ENCODE measurements around the gene ADAM19.

GRCh38 chr5:157593052-157593757 is 17.6 kb upstream of the ADAM19 start:
- TF ChIP-seq CTCF (IDR thresholded peaks at IDR 0.05; ENCODE audit: borderline replicate concordance, extremely low read depth, low read length, poor library complexity, severe bottlenecking): no peak
- no peak for TF ChIP-seq EZH2 (IDR thresholded peaks at IDR 0.05; ENCODE audit: borderline replicate concordance, low read depth, low read length, severe bottlenecking)

Measured in DND-41 (cell line).